Stimulated activated CD8-positive, alpha-beta memory T cell treated with anti-CD3 and anti-CD28 coated beads, Interleukin-12 subunit alpha, Interleukin-12 subunit beta, amount 100 ng/mL, for 24 hours (primary cell): ENCODE measurements around the gene PEF1.

ENCODE experiments used
- DNase-seq: peaks from one replicate; pipeline ENCODE4 v3.0.0-alpha.2; 2020; ENCODE audit errors: extremely low read depth

Gene PEF1, protein sequence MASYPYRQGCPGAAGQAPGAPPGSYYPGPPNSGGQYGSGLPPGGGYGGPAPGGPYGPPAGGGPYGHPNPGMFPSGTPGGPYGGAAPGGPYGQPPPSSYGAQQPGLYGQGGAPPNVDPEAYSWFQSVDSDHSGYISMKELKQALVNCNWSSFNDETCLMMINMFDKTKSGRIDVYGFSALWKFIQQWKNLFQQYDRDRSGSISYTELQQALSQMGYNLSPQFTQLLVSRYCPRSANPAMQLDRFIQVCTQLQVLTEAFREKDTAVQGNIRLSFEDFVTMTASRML

DNA sequence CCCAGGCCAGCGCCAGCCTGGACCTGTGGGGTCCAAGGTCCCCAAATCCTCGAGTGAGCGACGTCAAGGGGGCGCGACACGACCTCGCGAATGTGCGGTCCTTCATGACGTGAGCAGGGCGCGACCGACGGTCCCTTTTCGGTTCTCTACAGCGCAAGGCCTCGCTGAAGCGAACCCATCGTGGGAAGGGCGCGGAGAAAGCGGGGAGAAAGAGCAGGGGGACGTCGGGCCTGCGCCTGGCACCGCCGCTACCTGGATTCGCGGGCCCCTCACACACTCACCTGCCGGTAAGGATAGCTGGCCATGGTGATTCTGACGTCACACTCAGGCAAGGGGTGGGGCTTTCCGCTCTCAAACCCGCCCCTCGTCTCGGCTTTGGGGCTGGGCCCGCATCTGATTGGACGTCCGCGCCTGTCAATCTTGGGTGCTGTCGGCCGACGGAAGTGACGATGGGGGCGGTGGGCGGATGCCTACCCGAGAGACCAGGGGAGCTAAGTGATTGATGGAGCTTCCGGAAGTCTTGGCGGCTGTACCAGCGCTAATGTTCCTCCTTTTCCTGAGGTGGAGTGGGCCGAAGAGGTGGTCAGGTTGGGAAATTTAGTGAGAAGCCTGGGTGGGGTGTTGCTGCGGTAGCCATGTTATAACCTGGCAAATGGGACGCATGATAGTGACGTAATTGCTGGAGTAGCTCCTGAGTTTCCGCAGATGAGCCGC, at the start of gene PEF1:
PEF1 (minus strand) TSS at position 317 of the 714 bp plus-strand sequence; CDS start at position 305, 12 bp downstream.
- peak; percentile 99 for DNase-seq

DNA sequence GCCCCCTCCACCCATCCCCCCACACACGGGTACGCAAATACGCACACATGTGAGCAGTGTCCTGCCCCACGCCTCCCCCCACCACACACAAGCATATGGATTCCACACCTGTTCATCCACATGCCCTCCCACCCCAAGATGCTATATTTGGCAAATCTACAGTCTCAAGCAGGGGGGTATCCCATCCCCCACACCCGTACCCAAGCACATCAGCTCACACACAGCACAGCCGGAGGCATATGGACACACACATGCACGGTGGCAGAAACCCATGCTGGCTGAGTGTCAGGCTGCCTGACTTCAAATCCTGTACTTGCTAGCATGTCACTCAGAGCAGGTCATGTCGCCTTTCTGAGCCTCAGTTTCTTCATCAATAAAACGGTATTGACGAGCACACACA, 48.6 kb upstream of the PEF1 start:
- no peak for DNase-seq

DNA sequence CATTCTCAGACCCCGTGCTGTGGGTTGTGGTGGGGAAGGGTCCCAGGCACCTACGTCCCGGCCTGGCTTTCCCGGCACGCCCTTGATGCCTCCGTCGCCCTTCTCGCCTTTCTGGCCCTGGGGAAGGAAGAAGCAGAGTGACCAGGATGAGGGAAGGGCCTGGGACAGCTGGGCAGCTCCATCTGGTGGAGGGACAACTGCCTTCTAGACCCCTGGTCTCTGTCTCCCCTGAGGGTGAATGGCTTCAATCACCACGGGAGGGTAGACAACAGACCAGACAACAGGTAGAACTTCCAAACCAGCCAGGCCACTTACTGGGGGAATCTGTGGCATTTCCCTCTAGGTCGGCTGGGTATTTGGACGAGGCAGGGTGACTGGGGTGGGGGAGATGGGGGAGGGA, 47.3 kb upstream of the PEF1 start:
- DNase-seq = no peak

DNA sequence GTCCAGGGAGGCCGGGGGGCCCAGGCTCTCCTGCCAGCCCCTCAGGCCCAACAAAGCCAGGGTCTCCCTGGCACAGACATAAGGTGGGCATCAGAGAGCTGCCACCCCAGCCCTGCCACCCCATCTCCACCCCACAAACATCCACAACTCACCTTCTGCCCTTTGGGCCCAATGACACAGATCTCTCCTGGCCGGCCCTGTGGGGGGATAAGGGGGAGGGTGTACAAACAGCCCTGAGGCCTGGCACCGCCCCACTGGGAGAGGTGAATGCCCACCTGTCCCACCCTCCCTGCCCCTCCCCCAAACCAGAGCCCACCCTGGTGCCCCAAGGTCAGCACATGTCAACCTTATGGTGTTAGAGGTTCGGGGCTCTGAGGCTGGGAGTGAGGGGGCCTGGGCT, 46.8 kb upstream of the PEF1 start:
- DNase-seq = no peak

DNA sequence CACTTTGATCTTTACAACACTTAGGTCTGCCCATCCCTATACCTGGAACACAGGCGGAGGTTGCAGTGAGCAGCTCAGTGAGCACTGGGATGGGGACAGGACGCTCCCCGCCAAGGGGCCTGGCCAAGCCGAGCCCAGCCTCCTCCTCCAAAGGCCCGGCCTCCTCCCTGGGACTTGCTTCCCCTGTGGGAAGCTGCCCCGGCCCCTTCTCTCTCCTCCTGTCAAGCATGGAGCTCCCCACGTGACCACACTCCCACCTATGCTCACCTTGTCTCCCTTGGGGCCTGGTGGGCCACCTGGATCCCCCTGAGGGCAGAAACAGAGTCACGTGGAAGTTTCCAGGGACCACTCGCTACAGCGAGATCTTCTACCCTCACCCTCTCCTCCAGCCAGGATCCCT, 46.2 kb upstream of the PEF1 start:
- DNase-seq = no peak

DNA sequence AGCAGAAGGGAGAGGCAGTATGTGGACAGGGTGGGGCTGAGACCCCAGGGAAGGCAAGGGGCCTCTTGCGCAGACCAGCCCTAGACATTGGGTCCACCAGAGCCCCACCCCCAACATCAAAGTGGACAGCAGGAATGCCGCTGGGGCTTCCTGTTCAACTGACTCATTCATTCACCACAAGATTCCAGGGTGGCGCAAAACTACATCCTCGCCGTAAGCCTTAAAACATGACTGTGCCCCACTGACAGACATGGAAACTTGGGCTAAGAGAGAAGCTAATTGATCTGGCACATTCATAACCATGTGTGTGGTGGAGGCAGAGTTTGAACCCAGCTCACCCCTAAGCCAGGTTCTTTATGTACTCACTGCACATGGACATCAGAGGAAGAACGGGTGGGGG, 45.2 kb upstream of the PEF1 start:
- no peak for DNase-seq

DNA sequence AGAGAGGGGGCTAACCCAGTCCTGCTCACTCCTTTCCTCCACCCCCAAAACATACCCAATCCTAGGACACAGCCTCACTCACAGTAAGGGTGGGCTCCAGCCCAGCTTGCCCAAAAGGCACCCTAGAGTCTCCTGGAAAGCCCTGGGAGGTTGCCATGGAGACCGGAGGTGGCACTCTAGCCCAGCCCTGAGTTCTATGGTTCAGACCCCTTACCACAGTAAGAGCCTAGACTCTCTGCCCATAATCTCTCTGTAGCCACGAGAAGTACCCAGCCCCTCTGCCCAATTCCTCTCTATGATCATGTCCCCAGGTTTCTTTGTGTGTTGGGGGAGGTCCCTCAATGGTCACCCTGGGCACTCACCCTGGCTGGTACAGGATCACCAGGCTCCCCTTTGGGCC, 44.7 kb upstream of the PEF1 start:
- no peak for DNase-seq

DNA sequence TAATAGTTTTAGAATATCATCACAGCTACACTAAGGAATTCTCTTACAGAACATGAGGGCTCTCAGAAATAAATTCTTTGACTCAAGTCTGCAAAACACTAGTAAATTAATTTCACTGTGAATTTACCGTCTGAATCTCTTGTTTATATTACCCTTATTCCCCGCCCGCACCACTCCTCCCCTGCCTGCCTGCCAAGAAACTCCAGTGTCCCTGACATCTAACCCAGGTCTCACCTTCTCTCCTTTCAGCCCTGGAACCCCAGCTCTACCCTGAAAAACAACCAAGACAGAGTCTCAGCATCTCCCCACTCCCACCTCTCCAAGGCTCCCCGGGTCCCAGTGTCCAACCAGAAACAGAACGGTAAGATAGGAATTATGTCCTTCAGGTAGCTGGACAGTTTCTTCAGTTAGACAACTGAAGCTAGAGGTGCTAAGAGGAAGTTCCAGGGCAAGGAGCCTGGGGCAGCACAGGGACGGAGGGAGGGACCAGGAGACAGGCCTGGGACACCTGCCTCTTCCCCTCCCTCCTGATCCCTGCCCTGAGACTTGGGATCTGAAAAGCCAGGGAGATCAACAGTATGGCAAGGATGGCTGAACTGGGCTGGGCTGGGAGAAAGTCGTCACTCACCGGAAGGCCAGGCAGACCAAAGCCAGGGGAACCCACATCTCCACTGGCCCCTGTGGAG, 43.7 kb upstream of the PEF1 start:
- no peak for DNase-seq

DNA sequence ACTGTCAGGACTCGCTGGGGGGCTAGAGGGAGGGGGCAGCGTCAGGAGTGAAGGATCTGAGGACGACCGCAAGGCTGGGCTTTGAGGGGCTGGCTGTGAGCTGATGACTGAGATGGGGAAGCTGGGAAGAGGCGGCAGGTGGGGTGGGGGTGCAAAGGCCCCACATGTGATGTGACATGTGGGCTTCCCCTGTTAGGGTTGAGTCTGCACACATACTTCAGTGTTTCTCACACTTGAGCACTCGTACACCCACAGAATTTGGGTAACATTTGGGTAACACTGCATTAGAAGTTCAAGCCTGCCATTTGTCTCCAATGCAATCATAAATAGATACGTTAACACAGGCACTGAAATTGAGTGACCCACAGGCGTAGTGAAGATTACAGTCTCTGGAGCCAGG, 42.9 kb upstream of the PEF1 start:
- DNase-seq = no peak

DNA sequence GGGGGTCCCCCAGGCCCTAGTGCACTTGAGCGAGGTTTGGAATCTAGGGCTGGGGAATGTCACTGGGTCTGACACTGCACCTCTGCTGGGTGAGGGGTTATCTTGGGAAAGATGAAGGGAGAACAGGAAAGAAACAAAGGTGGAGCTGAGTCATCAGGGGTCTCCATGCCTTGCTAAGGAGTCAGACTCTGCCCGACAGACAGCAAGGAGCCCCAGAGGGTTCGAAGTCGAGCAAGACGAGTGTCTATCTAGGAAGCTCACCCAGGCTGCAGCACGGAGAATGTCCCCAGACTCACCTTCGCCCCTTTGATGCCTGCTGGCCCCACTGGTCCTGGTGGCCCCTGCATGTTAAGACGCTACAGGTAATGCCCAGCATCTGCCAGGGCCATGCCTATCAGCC, 41.1 kb upstream of the PEF1 start:
- no peak for DNase-seq

DNA sequence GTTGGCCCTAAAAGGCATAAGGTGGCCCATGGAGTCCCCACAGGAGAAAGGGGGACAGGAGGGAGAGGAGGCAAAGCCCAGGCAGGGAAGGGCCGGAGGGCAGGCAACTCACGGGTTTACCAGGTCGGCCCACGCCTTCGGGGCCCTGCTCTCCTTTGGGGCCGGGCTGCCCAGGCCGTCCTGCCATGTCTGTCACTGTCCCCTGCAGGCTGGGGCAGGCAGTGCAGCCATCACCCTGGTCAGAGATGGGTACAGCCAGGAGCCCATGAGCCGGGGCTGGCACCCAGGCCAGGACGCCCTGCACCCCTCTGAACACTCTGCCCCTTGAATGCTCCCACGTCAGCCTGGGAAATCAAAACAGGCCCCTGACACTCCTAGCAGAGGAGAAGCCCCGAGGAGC, 39.3 kb upstream of the PEF1 start:
- DNase-seq = no peak

DNA sequence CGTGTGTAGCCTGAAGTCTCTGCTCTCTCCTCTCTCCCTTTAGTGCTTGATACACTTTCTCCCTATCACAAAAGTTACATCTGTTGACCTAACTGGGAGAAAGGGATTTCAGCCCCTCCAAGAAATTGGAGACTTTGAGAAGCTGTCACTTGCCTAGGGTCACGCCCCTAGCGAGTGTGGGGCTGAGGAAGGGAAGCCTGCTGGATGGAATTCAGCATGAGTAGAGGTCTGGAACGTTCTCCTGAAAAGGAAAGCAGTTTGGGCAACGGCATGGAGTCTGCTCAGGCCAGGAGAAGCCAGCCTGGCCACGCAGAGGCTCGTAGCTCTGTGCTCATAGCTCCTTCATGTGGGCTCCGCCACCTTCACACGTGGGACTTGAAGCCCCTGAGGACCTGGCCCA, 36.7 kb upstream of the PEF1 start:
- DNase-seq = no peak

DNA sequence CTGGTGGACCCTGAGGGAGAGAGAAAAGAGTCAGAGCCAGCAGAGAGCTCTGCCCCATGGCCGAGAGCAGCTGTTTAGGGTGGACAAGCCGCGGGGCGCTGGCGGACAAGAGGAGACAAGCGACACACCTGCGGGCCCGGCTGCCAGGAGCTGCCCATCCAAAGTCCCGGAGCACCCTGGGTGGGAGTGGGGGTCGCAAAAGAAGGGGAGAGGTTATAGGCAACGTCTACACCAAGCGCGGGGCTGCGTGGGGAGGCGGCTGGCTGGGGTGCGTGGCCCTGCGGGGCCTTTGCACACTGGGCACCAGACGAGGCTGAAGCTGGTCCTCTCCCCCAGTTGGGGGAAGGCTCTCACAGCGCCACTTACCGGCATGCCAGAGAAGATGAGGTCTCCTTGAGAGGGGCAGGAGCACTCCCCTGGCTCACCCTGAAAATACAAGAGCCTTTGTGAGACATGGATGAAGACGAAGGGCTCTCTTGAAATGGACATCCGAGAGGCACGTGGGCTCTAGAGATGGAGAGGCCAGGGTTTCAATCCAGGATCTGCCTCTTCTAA, 35.1 kb upstream of the PEF1 start:
- DNase-seq = no peak

DNA sequence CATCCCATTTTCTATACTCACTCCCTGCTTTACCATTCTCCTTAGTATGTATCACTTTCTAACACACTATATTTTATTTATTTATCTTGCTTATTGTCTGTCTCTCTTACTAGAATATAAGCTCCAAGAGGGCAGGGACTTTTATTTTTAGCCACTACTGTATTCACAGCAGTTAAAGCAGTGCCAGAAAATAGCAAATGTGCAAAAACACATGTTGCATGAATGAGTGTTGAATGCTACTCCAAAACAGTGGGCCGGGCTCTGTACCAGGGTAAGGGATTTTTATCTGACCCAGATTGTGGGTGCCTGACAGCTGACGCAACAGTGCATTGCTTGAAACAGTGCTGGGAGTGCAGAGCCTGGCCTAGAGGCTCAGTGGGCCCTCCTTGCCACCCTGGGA, 34.4 kb upstream of the PEF1 start:
- DNase-seq = no peak

DNA sequence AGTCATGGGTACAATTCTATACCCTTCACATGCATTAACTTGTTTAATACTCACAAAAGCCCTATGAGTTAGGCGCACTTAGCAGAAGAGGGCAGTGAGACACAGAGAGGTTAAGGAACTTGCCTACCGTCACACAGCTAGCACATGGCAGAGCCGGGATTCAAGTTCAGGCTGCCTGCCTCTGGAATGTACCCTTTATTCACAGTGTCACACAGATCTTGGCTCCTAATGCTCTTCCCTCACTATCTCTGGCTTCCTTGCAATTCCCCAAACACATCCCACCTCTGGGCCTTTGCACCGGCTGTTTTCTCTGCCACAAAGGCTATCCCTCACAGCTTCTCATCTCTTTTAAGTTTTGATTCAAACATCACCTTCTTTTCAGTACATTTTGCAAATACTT, 34.0 kb upstream of the PEF1 start:
- no peak for DNase-seq

DNA sequence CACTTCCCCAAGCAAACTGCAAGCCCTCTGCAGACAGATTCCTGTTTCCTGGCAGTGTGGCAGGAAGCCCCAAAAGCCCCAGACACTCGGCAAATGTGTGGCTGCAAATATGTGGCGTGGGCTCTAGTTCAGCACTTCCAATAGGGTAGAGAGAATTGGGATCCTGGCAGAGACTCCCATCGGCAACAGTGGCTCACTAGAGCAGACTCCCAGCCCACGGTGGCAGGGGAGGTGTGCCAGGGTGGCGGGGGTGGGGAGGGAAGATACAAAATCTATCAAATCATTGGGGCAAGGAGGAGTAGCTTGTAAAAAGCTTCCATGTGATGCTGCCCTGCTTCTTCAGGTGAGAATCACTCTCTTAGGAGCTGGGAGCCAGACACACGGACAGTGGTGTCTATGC, 33.3 kb upstream of the PEF1 start:
- no peak for DNase-seq

DNA sequence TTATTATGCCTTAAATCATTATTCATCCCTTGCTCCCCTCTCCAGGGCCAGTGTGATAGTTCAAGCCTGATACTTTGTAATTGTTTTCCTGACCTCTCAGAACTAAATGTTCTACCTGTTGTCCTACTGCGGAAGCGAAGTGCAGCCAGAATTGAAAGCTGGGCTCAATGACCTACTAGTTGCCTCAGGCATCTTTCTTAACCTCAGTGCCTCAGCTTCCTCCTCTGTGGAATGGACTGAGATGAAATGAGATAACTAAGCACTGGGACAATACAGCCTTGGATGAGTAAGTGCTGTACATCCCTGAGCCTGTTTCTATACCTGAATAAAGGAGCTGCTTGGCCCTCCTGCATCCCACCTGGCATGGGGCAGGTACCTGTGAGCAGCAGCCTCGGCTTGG, 32.7 kb upstream of the PEF1 start:
- no peak for DNase-seq

DNA sequence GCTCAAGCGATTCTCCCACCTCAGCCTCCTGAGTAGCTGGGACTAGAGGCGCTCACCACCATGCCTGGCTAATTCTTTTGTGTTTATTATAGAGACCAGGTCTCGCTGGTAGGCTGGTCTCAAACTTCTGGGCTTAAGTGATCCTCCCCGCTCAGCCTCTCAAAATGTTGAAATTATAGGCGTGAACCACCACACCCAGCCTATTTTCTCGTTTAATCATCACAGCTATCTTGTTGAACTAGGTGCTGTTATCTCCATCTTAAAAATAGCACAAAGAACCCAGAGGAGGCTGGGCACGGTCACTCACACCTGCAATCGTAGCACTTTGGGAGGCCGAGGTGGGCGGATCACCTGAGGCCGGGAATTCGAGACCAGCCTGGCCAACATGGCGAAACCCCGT, 31.1 kb upstream of the PEF1 start:
- DNase-seq = no peak

DNA sequence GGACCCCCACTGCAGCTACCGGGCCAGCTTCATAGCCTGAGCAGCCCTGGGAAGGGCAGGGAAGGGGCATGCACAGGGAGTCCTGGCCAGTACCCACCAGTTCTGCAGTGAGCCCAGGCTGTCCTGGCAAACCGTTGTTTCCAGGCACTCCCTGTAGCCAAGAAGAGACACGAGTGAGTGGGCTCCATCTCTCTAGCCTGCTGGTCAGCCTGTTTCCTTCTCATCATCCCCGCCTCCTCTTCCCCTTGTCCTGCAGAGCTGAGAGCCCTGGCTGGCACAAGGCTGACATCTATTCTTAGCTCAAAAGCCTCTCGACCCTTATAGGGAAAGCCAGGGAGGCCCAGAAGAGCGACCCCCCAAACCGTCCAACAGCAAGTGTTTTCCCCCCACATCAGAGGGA, 30.5 kb upstream of the PEF1 start:
- no peak for DNase-seq

DNA sequence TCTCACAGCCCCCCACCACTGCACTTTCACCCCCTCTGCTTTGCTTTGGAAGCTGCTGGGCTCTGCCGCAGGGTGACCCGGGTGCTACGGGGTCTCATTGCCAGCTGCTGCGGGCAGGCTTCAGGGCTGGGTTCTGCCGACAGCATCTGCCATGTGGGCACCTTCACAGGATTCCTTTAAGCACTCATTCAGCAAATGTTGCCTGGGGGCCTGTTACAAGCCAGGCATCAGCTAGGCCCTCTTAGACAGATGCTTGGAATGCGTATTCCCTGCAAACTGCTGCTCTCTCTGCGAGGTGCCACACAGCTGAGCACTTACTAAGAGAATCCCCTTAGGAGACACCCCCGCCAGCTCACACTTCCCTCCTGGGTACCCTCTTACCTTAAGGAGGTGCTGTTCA, 29.9 kb upstream of the PEF1 start:
- DNase-seq = no peak

DNA sequence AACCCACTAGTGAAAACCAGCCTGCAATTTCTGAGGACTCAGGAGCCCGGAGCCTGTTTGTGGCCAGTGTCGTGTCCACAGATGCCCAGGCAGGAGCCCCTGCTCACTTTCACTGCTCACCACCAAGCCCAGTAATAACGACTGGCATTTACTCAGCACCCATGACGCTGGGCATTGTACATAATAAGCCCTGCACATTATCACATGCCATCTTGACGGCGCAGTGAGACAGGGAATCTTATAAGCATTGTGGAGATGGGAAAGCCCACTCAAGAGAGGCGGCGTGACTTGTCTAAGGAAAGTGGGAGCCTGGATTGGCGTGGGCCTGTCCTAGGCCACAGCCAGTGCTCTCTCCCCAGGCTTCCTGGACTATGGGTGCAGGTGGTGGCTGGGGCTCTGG, 28.8 kb upstream of the PEF1 start:
- no peak for DNase-seq

DNA sequence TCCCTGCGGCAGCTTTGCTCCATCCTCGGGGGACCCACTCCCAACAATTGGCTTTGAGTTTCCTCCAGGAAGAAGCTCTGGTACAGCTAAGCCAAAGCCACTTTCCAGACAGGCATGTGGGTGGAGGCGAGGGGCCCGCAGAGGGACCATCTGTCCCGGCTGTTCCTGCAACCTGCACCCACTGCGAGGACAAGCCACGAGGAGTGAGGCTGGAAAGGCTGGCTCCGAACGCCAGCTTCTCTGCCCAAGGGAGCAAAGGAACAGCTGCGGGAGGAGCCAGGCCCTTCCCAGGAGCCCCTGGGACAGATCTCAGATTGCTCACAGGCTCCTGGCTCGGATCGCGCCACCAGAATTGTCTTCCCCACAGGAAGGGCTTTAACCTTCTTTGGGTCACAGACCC, 28.3 kb upstream of the PEF1 start:
- no peak for DNase-seq
